Neuron (in vitro differentiated cells): Measurements from ENCODE around the gene CFTR.

ENCODE experiments used
- H2AFZ ChIP-seq: one replicate; pipeline ENCODE4 v1.6.1; 2013; ENCODE audit warnings: low read depth, mild to moderate bottlenecking, inconsistent platforms, low read length, moderate library complexity
- H3K27me3 ChIP-seq: one replicate; pipeline ENCODE4 v1.6.1; 2013; ENCODE audit warnings: low read length; ENCODE audit not compliant: insufficient read depth
- H3K36me3 ChIP-seq: one replicate; pipeline ENCODE4 v1.6.1; 2013; ENCODE audit warnings: low read length; ENCODE audit not compliant: insufficient read depth
- H3K4me1 ChIP-seq: one replicate; pipeline ENCODE4 v1.6.1; 2013; ENCODE audit warnings: low read length; ENCODE audit not compliant: insufficient read depth
- H3K4me3 ChIP-seq: 2 replicates; pipeline ENCODE4 v1.5.1; 2013; ENCODE audit warnings: mild to moderate bottlenecking, low read length, moderate library complexity
- H3K9me3 ChIP-seq: one replicate; pipeline ENCODE4 v1.6.1; 2013; ENCODE audit warnings: low read length

CFTR gene

GRCh38 chr7:117645481-117646165 is 165.8 kb downstream of the CFTR start:
- H3K27me3 ChIP-seq = peaks cover 4% of the 10 kb centered on the region

GRCh38 chr7:117648203-117648866 is 168.5 kb downstream of the CFTR start:
- no peaks in the 10 kb centered on the region for H3K36me3 ChIP-seq
- no peak overlapping the region for H3K4me3 ChIP-seq
- H3K27me3 ChIP-seq = peaks cover 7% of the 10 kb centered on the region
- H3K9me3 ChIP-seq = no peaks in the 10 kb centered on the region
- H3K4me1 ChIP-seq = peaks cover 5% of the 10 kb centered on the region
- no peak overlapping the region for H2AFZ ChIP-seq

More at GRCh38 chr7:117645481-117646165, 165.8 kb downstream of the CFTR start:
- no peaks in the 10 kb centered on the region for H3K36me3 ChIP-seq
- no peaks in the 10 kb centered on the region for H3K4me1 ChIP-seq
- no peak overlapping the region for H3K4me3 ChIP-seq
- no peaks in the 10 kb centered on the region for H3K9me3 ChIP-seq
- no peak overlapping the region for H2AFZ ChIP-seq

- H3K4me1 ChIP-seq = peaks cover 5% of the 10 kb centered on the region
- no peak overlapping the region for H2AFZ ChIP-seq
- no peaks in the 10 kb centered on the region for H3K9me3 ChIP-seq
- no peaks in the 10 kb centered on the region for H3K36me3 ChIP-seq
- peaks cover 16% of the 10 kb centered on the region for H3K27me3 ChIP-seq
- H3K4me3 ChIP-seq = no peak overlapping the region
These were observed 173.3 kb downstream of the CFTR start for GRCh38 chr7:117652943-117653680.

GRCh38 chr7:117654780-117655179 is 175.0 kb downstream of the CFTR start:
- no peaks in the 10 kb centered on the region for H3K9me3 ChIP-seq
- H3K4me1 ChIP-seq = peaks cover 5% of the 10 kb centered on the region

GRCh38 chr7:117656806-117657205 is 177.0 kb downstream of the CFTR start:
- H2AFZ ChIP-seq = no peak overlapping the region
- peaks cover 14% of the 10 kb centered on the region for H3K27me3 ChIP-seq

More at GRCh38 chr7:117654780-117655179, 175.0 kb downstream of the CFTR start:
- Histone ChIP-seq H3K27me3 (peaks cover 21% of the 10 kb centered on the region), H3K36me3 (no peaks in the 10 kb centered on the region), H3K4me3 (no peak overlapping the region), H2AFZ (no peak overlapping the region)

GRCh38 chr7:117659531-117660011 is 179.7 kb downstream of the CFTR start:
- Histone ChIP-seq H3K4me1 (no peaks in the 10 kb centered on the region), H3K27me3 (peaks cover 14% of the 10 kb centered on the region), H3K36me3 (no peaks in the 10 kb centered on the region), H2AFZ (no peak overlapping the region), H3K9me3 (no peaks in the 10 kb centered on the region), H3K4me3 (no peak overlapping the region)

More at GRCh38 chr7:117656806-117657205, 177.0 kb downstream of the CFTR start:
- H3K36me3 ChIP-seq = no peaks in the 10 kb centered on the region
- H3K9me3 ChIP-seq = no peaks in the 10 kb centered on the region
- H3K4me3 ChIP-seq = no peak overlapping the region
- peaks cover 5% of the 10 kb centered on the region for H3K4me1 ChIP-seq

GRCh38 chr7:117661328-117661727 is 181.5 kb downstream of the CFTR start:
- H3K4me3 ChIP-seq = no peak overlapping the region
- no peak overlapping the region for H2AFZ ChIP-seq
- H3K27me3 ChIP-seq = peaks cover 5% of the 10 kb centered on the region
- no peaks in the 10 kb centered on the region for H3K9me3 ChIP-seq
- no peaks in the 10 kb centered on the region for H3K36me3 ChIP-seq
- no peaks in the 10 kb centered on the region for H3K4me1 ChIP-seq

- H3K4me3 ChIP-seq = no peak overlapping the region
- no peaks in the 10 kb centered on the region for H3K9me3 ChIP-seq
- H3K36me3 ChIP-seq = no peaks in the 10 kb centered on the region
- no peaks in the 10 kb centered on the region for H3K27me3 ChIP-seq
- no peak overlapping the region for H2AFZ ChIP-seq
- H3K4me1 ChIP-seq = no peaks in the 10 kb centered on the region
These were observed 184.2 kb downstream of the CFTR start for GRCh38 chr7:117664047-117664446.

- Histone ChIP-seq H3K4me3 (no peak overlapping the region), H3K27me3 (no peaks in the 10 kb centered on the region), H3K9me3 (no peaks in the 10 kb centered on the region), H3K36me3 (no peaks in the 10 kb centered on the region), H3K4me1 (no peaks in the 10 kb centered on the region), H2AFZ (no peak overlapping the region)
These were observed 185.5 kb downstream of the CFTR start for GRCh38 chr7:117665368-117665767.

- Histone ChIP-seq H3K4me1 (no peaks in the 10 kb centered on the region), H2AFZ (no peak overlapping the region), H3K27me3 (no peaks in the 10 kb centered on the region), H3K36me3 (no peaks in the 10 kb centered on the region), H3K9me3 (no peaks in the 10 kb centered on the region), H3K4me3 (no peak overlapping the region)
These were observed 186.2 kb downstream of the CFTR start for GRCh38 chr7:117666031-117666430.

- Histone ChIP-seq H2AFZ (no peak overlapping the region), H3K4me1 (no peaks in the 10 kb centered on the region), H3K36me3 (no peaks in the 10 kb centered on the region), H3K9me3 (no peaks in the 10 kb centered on the region), H3K27me3 (no peaks in the 10 kb centered on the region), H3K4me3 (no peak overlapping the region)
These were observed 186.9 kb downstream of the CFTR start for GRCh38 chr7:117666689-117667088.

GRCh38 chr7:117667456-117667855 is 187.6 kb downstream of the CFTR start:
- H3K9me3 ChIP-seq = no peaks in the 10 kb centered on the region
- no peak overlapping the region for H2AFZ ChIP-seq
- no peaks in the 10 kb centered on the region for H3K36me3 ChIP-seq
- H3K4me3 ChIP-seq = no peak overlapping the region
- no peaks in the 10 kb centered on the region for H3K4me1 ChIP-seq
- no peaks in the 10 kb centered on the region for H3K27me3 ChIP-seq

- Histone ChIP-seq H3K9me3 (no peaks in the 10 kb centered on the region), H3K27me3 (no peaks in the 10 kb centered on the region), H2AFZ (no peak overlapping the region), H3K4me1 (peaks cover 21% of the 10 kb centered on the region), H3K36me3 (no peaks in the 10 kb centered on the region), H3K4me3 (no peak overlapping the region)
These were observed 190.0 kb downstream of the CFTR start for GRCh38 chr7:117669818-117670217.
